Glutamatergic neuron (in vitro differentiated cells): ENCODE data around the gene GOLGA8T. TPM values are rescaled to one million over a fixed set of nuclear protein-coding genes. Genes with fewer than 3 reads are reported as not detected.
"Not testable (repeated sequence)": the region's sequence is repeated elsewhere in the genome, so short reads cannot be mapped to it uniquely, and the experiment has no call there.

Experiments
- DNase-seq: peaks from one replicate; pipeline ENCODE4 v3.0.0; 2022
- H3K27ac Mint-ChIP-seq: one replicate; pipeline ENCODE4 v1.8.0; 2020; ENCODE audit warnings: mild to moderate bottlenecking, mixed read lengths, inconsistent platforms; ENCODE audit not compliant: unreplicated experiment
- H3K27me3 Mint-ChIP-seq: one replicate; pipeline ENCODE4 v1.8.0; 2020; ENCODE audit warnings: mild to moderate bottlenecking, moderate library complexity, mixed read lengths, inconsistent platforms; ENCODE audit not compliant: unreplicated experiment
- H3K36me3 Mint-ChIP-seq: one replicate; pipeline ENCODE4 v1.8.0; 2020; ENCODE audit warnings: mild to moderate bottlenecking, mixed read lengths, inconsistent platforms; ENCODE audit not compliant: unreplicated experiment
- H3K4me1 Mint-ChIP-seq: one replicate; pipeline ENCODE4 v1.8.0; 2020; ENCODE audit warnings: mild to moderate bottlenecking, low read depth, mixed read lengths, inconsistent platforms; ENCODE audit not compliant: unreplicated experiment
- H3K4me3 Mint-ChIP-seq: one replicate; pipeline ENCODE4 v1.8.0; 2020; ENCODE audit warnings: mild to moderate bottlenecking, mixed read lengths, inconsistent platforms; ENCODE audit not compliant: unreplicated experiment
- H3K9me3 Mint-ChIP-seq: one replicate; pipeline ENCODE4 v1.8.0; 2020; ENCODE audit warnings: mild to moderate bottlenecking, moderate library complexity, mixed read lengths, inconsistent platforms; ENCODE audit not compliant: unreplicated experiment
- CTCF ChIP-seq: fragments of 200-600 bp; sonication (generic); IDR thresholded peaks from one replicate; pipeline ENCODE4 v1.5.0; 2021; ENCODE audit not compliant: partially characterized antibody, unreplicated experiment
- long read RNA-seq: library from polyadenylated mRNA; unstranded; transcript quantifications from one replicate; pipeline ENCODE4 v2.0.0, GENCODE V29; 2020; ENCODE audit not compliant: unreplicated experiment
- total RNA-seq: library from RNA; stranded (reverse); fragmentation: NEBNext Ultra II Directional; extraction: Animal tissue kit (Norgen Biotek cat#: 25700); gene quantifications from one replicate; pipeline ENCODE4 v1.2.1, GENCODE V29; 2021; ENCODE audit not compliant: unreplicated experiment

Gene GOLGA8T, protein sequence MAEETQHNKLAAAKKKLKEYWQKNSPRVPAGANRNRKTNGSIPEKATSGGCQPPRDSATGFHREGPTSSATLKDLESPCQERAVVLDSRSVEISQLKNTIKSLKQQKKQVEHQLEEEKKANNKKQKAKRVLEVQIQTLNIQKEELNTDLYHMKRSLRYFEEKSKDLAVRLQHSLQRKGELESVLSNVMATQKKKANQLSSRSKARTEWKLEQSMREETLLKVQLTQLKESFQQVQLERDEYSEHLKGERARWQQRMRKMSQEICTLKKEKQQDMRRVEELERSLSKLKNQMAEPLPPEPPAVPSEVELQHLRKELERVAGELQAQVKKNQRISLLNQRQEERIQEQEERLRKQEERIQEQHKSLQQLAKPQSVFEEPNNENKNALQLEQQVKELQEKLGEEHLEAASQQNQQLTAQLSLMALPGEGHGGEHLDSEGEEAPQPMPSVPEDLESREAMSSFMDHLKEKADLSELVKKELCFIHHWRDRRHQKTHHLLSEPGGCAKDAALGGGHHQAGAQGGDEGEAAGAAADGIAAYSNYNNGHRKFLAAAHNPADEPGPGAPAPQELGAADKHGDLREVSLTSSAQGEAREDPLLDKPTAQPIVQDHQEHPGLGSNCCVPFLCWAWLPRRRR
- not detected for total RNA-seq
- long read RNA-seq = 0 reads

DNA sequence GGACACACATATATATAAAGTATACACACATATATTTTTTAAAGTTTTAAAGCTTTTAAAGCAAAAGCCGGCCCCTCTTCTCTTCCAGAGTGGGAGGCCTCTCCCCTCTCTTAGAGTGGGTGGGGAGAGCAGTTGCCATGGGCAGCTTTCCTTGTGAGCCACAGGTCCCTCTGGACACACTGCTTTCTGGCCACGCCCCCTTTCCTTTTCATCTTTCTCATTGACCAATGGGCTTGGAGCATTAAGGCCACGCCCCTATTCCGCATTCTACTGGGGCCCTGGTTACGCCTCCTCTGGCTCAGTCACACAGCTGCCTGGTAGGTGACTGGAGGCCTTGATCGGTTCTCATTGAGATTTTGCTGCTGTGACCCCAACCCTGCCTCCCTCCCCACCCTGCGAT lies at the start of gene GOLGA8T:
Gene GOLGA8T, plus strand, starts transcription at position 301 of the 400 bp plus-strand sequence. Its CDS starts 98 bp downstream, at position 399.
- not testable (repeated sequence) for H3K9me3 Mint-ChIP-seq, H3K27me3 Mint-ChIP-seq

GRCh38 chr15:30097827-30098226 lies 37.0 kb upstream of the GOLGA8T start:
- not testable (repeated sequence) for H3K27ac Mint-ChIP-seq, H3K9me3 Mint-ChIP-seq, H3K36me3 Mint-ChIP-seq, H3K27me3 Mint-ChIP-seq, DNase-seq, H3K4me3 Mint-ChIP-seq, H3K4me1 Mint-ChIP-seq

More for the DNA sequence above, at the start of gene GOLGA8T:
- not testable (repeated sequence) for H3K4me1 Mint-ChIP-seq, H3K4me3 Mint-ChIP-seq, H3K36me3 Mint-ChIP-seq, DNase-seq, H3K27ac Mint-ChIP-seq

DNA sequence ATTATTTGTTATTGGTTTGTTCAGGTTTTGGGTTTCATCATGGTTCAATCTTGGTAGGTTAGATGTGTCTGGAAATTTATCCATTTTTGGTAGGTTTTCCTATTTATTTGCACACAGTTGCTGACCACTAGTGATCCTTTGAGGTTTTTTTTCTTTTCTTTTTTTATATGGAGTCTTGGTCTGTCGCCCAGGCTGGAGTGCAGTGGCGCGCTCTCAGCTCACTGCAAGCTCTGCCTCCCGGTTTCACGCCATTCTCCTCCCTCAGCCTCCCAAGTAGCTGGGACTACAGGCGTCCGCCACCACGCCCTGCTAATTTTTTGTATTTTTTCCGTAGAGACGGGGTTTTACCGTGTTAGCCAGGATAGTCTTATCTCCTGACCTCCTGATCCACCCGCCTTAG lies 32.0 kb upstream of the GOLGA8T start:
- H3K4me1 Mint-ChIP-seq, H3K27ac Mint-ChIP-seq, H3K36me3 Mint-ChIP-seq, H3K27me3 Mint-ChIP-seq, DNase-seq, H3K4me3 Mint-ChIP-seq, H3K9me3 Mint-ChIP-seq: not testable (repeated sequence)

- H3K4me3 Mint-ChIP-seq, H3K27me3 Mint-ChIP-seq, H3K36me3 Mint-ChIP-seq, H3K4me1 Mint-ChIP-seq, H3K27ac Mint-ChIP-seq, DNase-seq, H3K9me3 Mint-ChIP-seq: not testable (repeated sequence)
Measured at GRCh38 chr15:30103941-30104507, 30.8 kb upstream of the GOLGA8T start.

- H3K4me1 Mint-ChIP-seq, H3K9me3 Mint-ChIP-seq, H3K27me3 Mint-ChIP-seq, H3K4me3 Mint-ChIP-seq, H3K27ac Mint-ChIP-seq, DNase-seq, H3K36me3 Mint-ChIP-seq: not testable (repeated sequence)
Measured at GRCh38 chr15:30110591-30110990, 24.3 kb upstream of the GOLGA8T start.

- H3K27ac Mint-ChIP-seq, H3K4me3 Mint-ChIP-seq, DNase-seq, H3K4me1 Mint-ChIP-seq, H3K36me3 Mint-ChIP-seq, H3K9me3 Mint-ChIP-seq, H3K27me3 Mint-ChIP-seq: not testable (repeated sequence)
- TF ChIP-seq CTCF = peak; percentile 12
Measured at GRCh38 chr15:30130066-30130465, 4.8 kb upstream of the GOLGA8T start.

DNA sequence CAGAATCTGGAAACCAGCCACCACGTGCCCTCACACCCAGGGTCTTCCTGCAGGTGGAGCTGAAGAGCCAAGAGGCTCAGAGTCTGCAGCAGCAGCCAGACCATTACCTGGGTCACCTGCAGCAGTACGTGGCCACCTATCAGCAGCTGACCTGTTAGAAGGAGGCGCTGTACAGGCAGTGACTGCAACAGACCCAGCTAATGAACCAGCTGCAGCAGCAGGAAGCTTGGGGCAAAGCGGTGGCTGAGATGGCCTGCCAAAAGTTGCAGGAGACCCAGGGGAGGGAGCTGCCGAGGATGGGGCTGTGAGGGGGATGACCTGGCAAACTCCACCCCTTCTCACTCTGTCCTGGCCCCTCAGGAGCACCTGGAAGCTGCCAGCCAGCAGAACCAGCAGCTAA lies 8.4 kb downstream of the GOLGA8T start:
- DNase-seq, H3K4me1 Mint-ChIP-seq, H3K27ac Mint-ChIP-seq, H3K9me3 Mint-ChIP-seq, H3K4me3 Mint-ChIP-seq, H3K27me3 Mint-ChIP-seq, H3K36me3 Mint-ChIP-seq: not testable (repeated sequence)

DNA sequence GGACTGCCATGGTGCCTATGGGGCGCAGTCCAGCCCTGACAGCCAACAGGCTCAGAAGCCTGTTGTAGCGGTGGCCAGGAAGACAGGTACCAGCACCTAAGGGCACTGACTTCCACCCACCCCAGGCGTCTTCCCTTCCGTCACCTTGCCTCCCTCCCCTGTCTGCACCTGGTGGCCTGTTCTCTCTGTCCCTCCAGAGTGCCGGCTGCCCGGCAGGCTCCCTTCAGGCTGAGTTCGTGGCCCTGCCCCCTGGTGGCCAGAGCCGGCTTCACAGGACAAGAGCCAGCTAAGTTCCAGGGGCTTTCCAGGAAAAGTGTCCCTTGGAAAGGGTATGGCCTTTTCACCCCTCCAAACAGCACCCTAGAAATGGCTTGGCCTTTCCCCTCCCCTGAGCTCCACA lies 15.0 kb downstream of the GOLGA8T start:
- H3K27me3 Mint-ChIP-seq, H3K36me3 Mint-ChIP-seq, H3K27ac Mint-ChIP-seq, H3K4me3 Mint-ChIP-seq, H3K4me1 Mint-ChIP-seq, H3K9me3 Mint-ChIP-seq, DNase-seq: not testable (repeated sequence)

GRCh38 chr15:30162479-30163357 lies 27.9 kb downstream of the GOLGA8T start:
- H3K36me3 Mint-ChIP-seq, H3K4me3 Mint-ChIP-seq, H3K27ac Mint-ChIP-seq, H3K27me3 Mint-ChIP-seq, DNase-seq, H3K4me1 Mint-ChIP-seq, H3K9me3 Mint-ChIP-seq: not testable (repeated sequence)

DNA sequence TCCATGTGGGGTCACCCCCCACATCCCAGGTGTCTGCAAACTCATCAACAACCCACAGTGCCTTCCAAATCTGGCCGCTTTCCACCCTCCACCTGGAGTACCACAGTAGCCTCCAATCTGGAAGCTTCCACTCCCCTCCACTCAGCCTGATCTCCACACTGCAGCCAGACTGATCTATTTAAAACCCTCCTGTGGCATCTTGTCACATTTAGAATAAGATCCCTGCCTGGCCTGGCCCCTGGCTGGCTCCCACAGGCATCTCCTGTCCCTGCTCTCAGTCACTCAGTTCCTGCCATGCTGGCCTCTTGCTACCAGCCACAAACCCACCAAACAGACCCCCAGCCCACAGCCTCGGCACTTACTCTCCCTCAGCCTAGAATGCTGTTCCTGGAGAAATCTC lies 28.9 kb downstream of the GOLGA8T start:
- not testable (repeated sequence) for H3K4me1 Mint-ChIP-seq, H3K27me3 Mint-ChIP-seq, DNase-seq, H3K27ac Mint-ChIP-seq, H3K4me3 Mint-ChIP-seq, H3K9me3 Mint-ChIP-seq, H3K36me3 Mint-ChIP-seq
